ENCODE measurements around the gene NXPH4.

Gene NXPH4

GRCh38 chr12:57191410-57191809, 25.2 kb upstream of the NXPH4 start:
- Histone ChIP-seq H3K27me3 (ENCODE audit: control insufficient read depth in 5 of 5, insufficient read depth in 4 of 5, low read length in 5 of 5) (no peaks in the 10 kb centered on the region), H3K4me3 (ENCODE audit: low read depth in 1 of 5, low read length in 5 of 5) (no peak overlapping the region), H3K9ac (ENCODE audit: low read length in 5 of 5) (no peak overlapping the region), H3K9me3 (ENCODE audit: control insufficient read depth in 5 of 5, low read length in 5 of 5) (no peaks in the 10 kb centered on the region), H3K36me3 (ENCODE audit: control insufficient read depth in 5 of 5, insufficient read depth in 5 of 5, low read length in 5 of 5) (peaks cover 0 to 100% (median 100%) of the 10 kb centered on the region in 5 donors), H3K4me1 (ENCODE audit: control insufficient read depth in 5 of 5, insufficient read depth in 5 of 5, low read length in 5 of 5) (peaks cover 0 to 15% (median 5%) of the 10 kb centered on the region in 5 donors), H3K27ac (ENCODE audit: low read depth, low read length) (no peak overlapping the region)

GRCh38 chr12:57192920-57193319, 23.7 kb upstream of the NXPH4 start:
- H3K9me3 ChIP-seq (ENCODE audit: control insufficient read depth in 5 of 5, low read length in 5 of 5) = no peaks in the 10 kb centered on the region
- peaks cover 0 to 15% (median 5%) of the 10 kb centered on the region in 5 donors for H3K4me1 ChIP-seq (ENCODE audit: control insufficient read depth in 5 of 5, insufficient read depth in 5 of 5, low read length in 5 of 5)
- H3K9ac ChIP-seq (ENCODE audit: low read length in 5 of 5) = no peak overlapping the region
- no peaks in the 10 kb centered on the region for H3K27me3 ChIP-seq (ENCODE audit: control insufficient read depth in 5 of 5, insufficient read depth in 4 of 5, low read length in 5 of 5)
- peaks cover 0 to 100% (median 100%) of the 10 kb centered on the region in 5 donors for H3K36me3 ChIP-seq (ENCODE audit: control insufficient read depth in 5 of 5, insufficient read depth in 5 of 5, low read length in 5 of 5)
- H3K27ac ChIP-seq (ENCODE audit: low read depth, low read length) = no peak overlapping the region
- no peak overlapping the region for H3K4me3 ChIP-seq (ENCODE audit: low read depth in 1 of 5, low read length in 5 of 5)

GRCh38 chr12:57193706-57194245, 22.8 kb upstream of the NXPH4 start:
- Histone ChIP-seq H3K4me3 (ENCODE audit: low read depth in 1 of 5, low read length in 5 of 5) (no peak overlapping the region), H3K4me1 (ENCODE audit: control insufficient read depth in 5 of 5, insufficient read depth in 5 of 5, low read length in 5 of 5) (peaks cover 0 to 15% (median 5%) of the 10 kb centered on the region in 5 donors), H3K27ac (ENCODE audit: low read depth, low read length) (no peak overlapping the region), H3K27me3 (ENCODE audit: control insufficient read depth in 5 of 5, insufficient read depth in 4 of 5, low read length in 5 of 5) (no peaks in the 10 kb centered on the region), H3K9ac (ENCODE audit: low read length in 5 of 5) (no peak overlapping the region), H3K9me3 (ENCODE audit: control insufficient read depth in 5 of 5, low read length in 5 of 5) (no peaks in the 10 kb centered on the region), H3K36me3 (ENCODE audit: control insufficient read depth in 5 of 5, insufficient read depth in 5 of 5, low read length in 5 of 5) (peaks cover 0 to 100% (median 100%) of the 10 kb centered on the region in 5 donors)

GRCh38 chr12:57194253-57194652, 22.3 kb upstream of the NXPH4 start:
- H3K27ac ChIP-seq (ENCODE audit: low read depth, low read length) = no peak overlapping the region
- no peak overlapping the region for H3K9ac ChIP-seq (ENCODE audit: low read length in 5 of 5)
- peaks cover 0 to 100% (median 100%) of the 10 kb centered on the region in 5 donors for H3K36me3 ChIP-seq (ENCODE audit: control insufficient read depth in 5 of 5, insufficient read depth in 5 of 5, low read length in 5 of 5)
- H3K9me3 ChIP-seq (ENCODE audit: control insufficient read depth in 5 of 5, low read length in 5 of 5) = no peaks in the 10 kb centered on the region
- no peaks in the 10 kb centered on the region for H3K27me3 ChIP-seq (ENCODE audit: control insufficient read depth in 5 of 5, insufficient read depth in 4 of 5, low read length in 5 of 5)
- H3K4me1 ChIP-seq (ENCODE audit: control insufficient read depth in 5 of 5, insufficient read depth in 5 of 5, low read length in 5 of 5) = peaks cover 0 to 15% (median 5%) of the 10 kb centered on the region in 5 donors
- H3K4me3 ChIP-seq (ENCODE audit: low read depth in 1 of 5, low read length in 5 of 5) = no peak overlapping the region

- no peaks in the 10 kb centered on the region for H3K9me3 ChIP-seq (ENCODE audit: control insufficient read depth in 5 of 5, low read length in 5 of 5)
- no peak overlapping the region for H3K27ac ChIP-seq (ENCODE audit: low read depth, low read length)
- H3K9ac ChIP-seq (ENCODE audit: low read length in 5 of 5) = no peak overlapping the region
- H3K4me3 ChIP-seq (ENCODE audit: low read depth in 1 of 5, low read length in 5 of 5) = no peak overlapping the region
- H3K4me1 ChIP-seq (ENCODE audit: control insufficient read depth in 5 of 5, insufficient read depth in 5 of 5, low read length in 5 of 5) = peaks cover 0 to 10% (median under 1%) of the 10 kb centered on the region in 5 donors
- H3K27me3 ChIP-seq (ENCODE audit: control insufficient read depth in 5 of 5, insufficient read depth in 4 of 5, low read length in 5 of 5) = no peaks in the 10 kb centered on the region
- peaks cover 0 to 100% (median 100%) of the 10 kb centered on the region in 5 donors for H3K36me3 ChIP-seq (ENCODE audit: control insufficient read depth in 5 of 5, insufficient read depth in 5 of 5, low read length in 5 of 5)
Observed at GRCh38 chr12:57195186-57195585, 21.4 kb upstream of the NXPH4 start.

GRCh38 chr12:57195611-57196371, 20.8 kb upstream of the NXPH4 start:
- peaks cover 0 to 8% (median 0%) of the 10 kb centered on the region in 5 donors for H3K4me1 ChIP-seq (ENCODE audit: control insufficient read depth in 5 of 5, insufficient read depth in 5 of 5, low read length in 5 of 5)
- H3K27ac ChIP-seq (ENCODE audit: low read depth, low read length) = no peak overlapping the region
- H3K9me3 ChIP-seq (ENCODE audit: control insufficient read depth in 5 of 5, low read length in 5 of 5) = no peaks in the 10 kb centered on the region
- H3K36me3 ChIP-seq (ENCODE audit: control insufficient read depth in 5 of 5, insufficient read depth in 5 of 5, low read length in 5 of 5) = peaks cover 0 to 100% (median 100%) of the 10 kb centered on the region in 5 donors
- no peak overlapping the region for H3K9ac ChIP-seq (ENCODE audit: low read length in 5 of 5)
- no peak overlapping the region for H3K4me3 ChIP-seq (ENCODE audit: low read depth in 1 of 5, low read length in 5 of 5)
- H3K27me3 ChIP-seq (ENCODE audit: control insufficient read depth in 5 of 5, insufficient read depth in 4 of 5, low read length in 5 of 5) = no peaks in the 10 kb centered on the region

GRCh38 chr12:57196439-57196838, 20.2 kb upstream of the NXPH4 start:
- no peak overlapping the region for H3K9ac ChIP-seq (ENCODE audit: low read length in 5 of 5)
- peaks cover 0 to 8% (median 0%) of the 10 kb centered on the region in 5 donors for H3K4me1 ChIP-seq (ENCODE audit: control insufficient read depth in 5 of 5, insufficient read depth in 5 of 5, low read length in 5 of 5)
- H3K4me3 ChIP-seq (ENCODE audit: low read depth in 1 of 5, low read length in 5 of 5) = no peak overlapping the region
- peaks cover 0 to 100% (median 100%) of the 10 kb centered on the region in 5 donors for H3K36me3 ChIP-seq (ENCODE audit: control insufficient read depth in 5 of 5, insufficient read depth in 5 of 5, low read length in 5 of 5)
- no peak overlapping the region for H3K27ac ChIP-seq (ENCODE audit: low read depth, low read length)
- no peaks in the 10 kb centered on the region for H3K9me3 ChIP-seq (ENCODE audit: control insufficient read depth in 5 of 5, low read length in 5 of 5)
- no peaks in the 10 kb centered on the region for H3K27me3 ChIP-seq (ENCODE audit: control insufficient read depth in 5 of 5, insufficient read depth in 4 of 5, low read length in 5 of 5)

GRCh38 chr12:57196956-57197355, 19.6 kb upstream of the NXPH4 start:
- no peak overlapping the region for H3K27ac ChIP-seq (ENCODE audit: low read depth, low read length)
- H3K36me3 ChIP-seq (ENCODE audit: control insufficient read depth in 5 of 5, insufficient read depth in 5 of 5, low read length in 5 of 5) = peaks cover 0 to 100% (median 100%) of the 10 kb centered on the region in 5 donors
- H3K9me3 ChIP-seq (ENCODE audit: control insufficient read depth in 5 of 5, low read length in 5 of 5) = no peaks in the 10 kb centered on the region
- H3K4me1 ChIP-seq (ENCODE audit: control insufficient read depth in 5 of 5, insufficient read depth in 5 of 5, low read length in 5 of 5) = peaks cover 0 to 8% (median 0%) of the 10 kb centered on the region in 5 donors
- H3K27me3 ChIP-seq (ENCODE audit: control insufficient read depth in 5 of 5, insufficient read depth in 4 of 5, low read length in 5 of 5) = no peaks in the 10 kb centered on the region
- H3K9ac ChIP-seq (ENCODE audit: low read length in 5 of 5) = no peak overlapping the region
- no peak overlapping the region for H3K4me3 ChIP-seq (ENCODE audit: low read depth in 1 of 5, low read length in 5 of 5)

- Histone ChIP-seq H3K27me3 (ENCODE audit: control insufficient read depth in 5 of 5, insufficient read depth in 4 of 5, low read length in 5 of 5) (no peaks in the 10 kb centered on the region), H3K4me1 (ENCODE audit: control insufficient read depth in 5 of 5, insufficient read depth in 5 of 5, low read length in 5 of 5) (peaks cover 0 to under 1% (median 0%) of the 10 kb centered on the region in 5 donors), H3K36me3 (ENCODE audit: control insufficient read depth in 5 of 5, insufficient read depth in 5 of 5, low read length in 5 of 5) (peaks cover 0 to 100% (median 99%) of the 10 kb centered on the region in 5 donors), H3K9me3 (ENCODE audit: control insufficient read depth in 5 of 5, low read length in 5 of 5) (no peaks in the 10 kb centered on the region), H3K4me3 (ENCODE audit: low read depth in 1 of 5, low read length in 5 of 5) (no peak overlapping the region), H3K9ac (ENCODE audit: low read length in 5 of 5) (no peak overlapping the region), H3K27ac (ENCODE audit: low read depth, low read length) (no peak overlapping the region)
Observed at GRCh38 chr12:57198329-57198728, 18.3 kb upstream of the NXPH4 start.

GRCh38 chr12:57199191-57199590, 17.4 kb upstream of the NXPH4 start:
- Histone ChIP-seq H3K36me3 (ENCODE audit: control insufficient read depth in 5 of 5, insufficient read depth in 5 of 5, low read length in 5 of 5) (peaks cover 0 to 100% (median 99%) of the 10 kb centered on the region in 5 donors), H3K9me3 (ENCODE audit: control insufficient read depth in 5 of 5, low read length in 5 of 5) (no peaks in the 10 kb centered on the region), H3K9ac (ENCODE audit: low read length in 5 of 5) (no peak overlapping the region), H3K4me3 (ENCODE audit: low read depth in 1 of 5, low read length in 5 of 5) (no peak overlapping the region), H3K27me3 (ENCODE audit: control insufficient read depth in 5 of 5, insufficient read depth in 4 of 5, low read length in 5 of 5) (no peaks in the 10 kb centered on the region), H3K27ac (ENCODE audit: low read depth, low read length) (no peak overlapping the region), H3K4me1 (ENCODE audit: control insufficient read depth in 5 of 5, insufficient read depth in 5 of 5, low read length in 5 of 5) (no peaks in the 10 kb centered on the region)
